Middle frontal gyrus (tissue), 1 donor: ENCODE results near the gene RAB11FIP4.

Source experiments
- DNase-seq: peaks from one replicate; pipeline ENCODE4 v3.0.0-alpha.2; 2015; ENCODE audit warnings: low spot score; ENCODE audit errors: extremely low spot score

Gene RAB11FIP4

DNA sequence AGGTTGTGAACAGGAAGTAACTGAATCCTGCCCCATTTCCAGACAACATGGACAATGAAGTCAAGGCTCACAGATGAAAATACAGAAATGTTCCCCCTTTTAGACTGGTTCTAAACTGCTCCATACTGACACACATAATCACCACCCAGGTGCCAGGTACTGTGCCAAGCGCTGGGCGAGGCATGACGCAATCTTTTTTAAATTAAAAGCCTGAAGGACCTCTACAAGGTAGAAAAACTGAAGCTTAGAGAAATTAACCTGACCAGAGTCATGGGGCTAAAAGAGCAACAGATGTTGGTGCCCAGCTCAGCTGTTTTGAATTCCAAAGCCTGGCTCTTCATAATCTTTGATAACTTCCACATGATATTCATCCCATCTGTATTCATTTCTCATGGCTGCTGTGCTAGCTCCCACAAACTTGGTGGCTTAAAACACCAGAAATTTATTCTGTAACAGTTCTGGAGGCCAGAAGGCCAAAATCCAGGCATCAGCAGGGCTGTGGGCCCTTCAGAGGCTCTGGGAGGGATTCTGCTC lies 4.9 kb upstream of the RAB11FIP4 start:
- no peak for DNase-seq

DNA sequence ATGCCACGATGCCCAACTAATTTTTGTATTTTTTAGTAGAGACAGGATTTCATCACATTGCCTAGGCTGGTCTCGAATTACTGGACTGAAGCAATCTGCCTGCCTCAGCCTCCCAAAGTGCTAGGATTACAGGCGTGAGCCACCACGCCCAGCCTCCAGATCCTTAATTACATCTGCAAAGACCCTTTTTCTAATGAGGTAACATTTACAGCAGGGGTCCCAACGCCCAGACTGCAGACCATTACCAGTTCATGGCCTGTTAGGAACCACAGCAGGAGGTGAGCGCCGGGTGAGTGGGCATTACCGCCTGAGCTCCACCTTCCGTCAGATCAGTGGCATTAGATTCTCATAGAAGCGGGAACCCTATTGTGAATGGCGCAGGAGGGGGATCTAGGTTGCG lies 4.0 kb upstream of the RAB11FIP4 start:
- no peak for DNase-seq

- DNase-seq: no peak
Measured at GRCh38 chr17:31388351-31388750, 3.1 kb upstream of the RAB11FIP4 start.

DNA sequence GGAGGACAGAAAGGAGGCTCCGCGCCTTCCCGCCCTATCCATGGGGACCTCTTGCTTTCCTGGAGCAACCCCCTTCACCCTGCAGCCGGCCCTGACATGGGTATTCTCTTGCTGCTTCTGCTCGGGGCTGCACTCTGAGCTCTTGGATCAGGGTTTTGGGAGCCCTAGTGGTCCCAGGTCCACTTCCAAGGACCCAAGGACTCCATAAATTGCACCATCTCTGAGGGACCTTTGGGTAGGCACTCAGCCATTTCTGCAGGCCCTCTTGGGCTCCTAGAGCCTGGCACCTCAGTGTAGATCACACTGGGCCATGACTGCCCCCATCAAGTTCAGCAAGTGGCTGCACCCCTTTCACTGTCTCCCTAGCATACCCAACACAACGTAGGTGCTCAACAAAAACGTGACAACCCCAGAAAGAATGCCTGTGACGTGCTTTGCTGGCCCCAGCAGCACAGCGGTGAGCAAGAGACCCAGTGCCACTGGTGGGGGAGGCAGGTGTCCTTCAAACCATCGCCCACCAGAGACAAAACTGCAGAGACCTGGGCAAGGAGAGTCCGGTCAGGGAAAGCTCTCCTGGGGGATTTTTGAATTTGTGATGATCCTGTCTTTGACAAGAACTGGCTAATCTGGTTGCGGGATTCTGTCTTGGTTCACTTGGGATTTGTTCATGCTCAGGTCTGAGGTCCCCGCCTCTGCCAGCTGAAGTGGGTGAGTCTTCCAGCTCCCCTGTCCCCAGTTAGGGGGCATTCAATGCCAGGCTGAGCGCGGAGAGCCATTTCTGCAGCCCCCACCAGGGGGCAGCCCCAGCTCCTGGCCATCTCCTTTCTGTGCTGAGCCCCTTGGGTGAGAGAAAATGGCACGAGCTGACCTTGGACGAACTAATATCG lies 2.5 kb upstream of the RAB11FIP4 start:
- no peak for DNase-seq

DNA sequence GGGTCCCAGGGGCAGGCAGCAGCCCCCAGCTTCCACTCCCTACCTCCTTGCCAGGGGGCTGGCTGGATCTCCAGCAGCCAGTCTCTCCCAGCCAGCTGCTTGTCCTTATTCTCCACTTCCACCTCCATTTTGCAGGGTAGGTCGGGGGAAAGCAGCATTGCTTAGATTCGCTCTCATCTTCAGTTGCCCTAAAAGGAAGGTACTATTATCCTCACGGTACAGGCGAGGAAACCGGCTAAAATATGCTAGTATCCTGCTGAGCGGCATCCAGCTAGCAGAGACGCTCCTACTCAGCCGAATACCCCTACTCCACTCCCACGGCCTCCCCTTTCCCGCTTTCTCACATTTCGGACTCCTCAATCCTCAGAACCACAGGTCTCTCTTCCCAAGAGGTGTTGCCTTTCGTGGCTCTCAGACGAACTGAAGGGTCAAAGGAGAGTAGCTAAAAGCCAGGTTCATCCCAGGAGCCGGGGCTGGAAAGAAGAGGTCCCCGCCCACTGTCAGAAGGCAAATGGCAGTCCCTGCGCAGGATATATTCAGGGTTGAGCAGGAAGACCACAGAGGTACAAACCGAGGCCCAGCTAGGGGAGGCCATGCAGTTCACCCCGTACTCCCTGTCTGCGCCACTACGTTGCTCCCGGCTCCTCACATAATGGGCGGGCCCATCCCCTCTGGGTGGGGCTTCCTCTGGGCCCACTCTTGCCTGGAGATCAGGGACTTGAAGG lies 1.7 kb upstream of the RAB11FIP4 start:
- no peak for DNase-seq

GRCh38 chr17:31390426-31390747 lies 1.1 kb upstream of the RAB11FIP4 start:
- DNase-seq: no peak

GRCh38 chr17:31390748-31391495 lies 553 bp upstream of the RAB11FIP4 start:
- no peak for DNase-seq

- DNase-seq: no peak
Measured at GRCh38 chr17:31392002-31392855, 754 bp downstream of the RAB11FIP4 start.

- no peak for DNase-seq
Measured at GRCh38 chr17:31392856-31393748, 1.6 kb downstream of the RAB11FIP4 start.

DNA sequence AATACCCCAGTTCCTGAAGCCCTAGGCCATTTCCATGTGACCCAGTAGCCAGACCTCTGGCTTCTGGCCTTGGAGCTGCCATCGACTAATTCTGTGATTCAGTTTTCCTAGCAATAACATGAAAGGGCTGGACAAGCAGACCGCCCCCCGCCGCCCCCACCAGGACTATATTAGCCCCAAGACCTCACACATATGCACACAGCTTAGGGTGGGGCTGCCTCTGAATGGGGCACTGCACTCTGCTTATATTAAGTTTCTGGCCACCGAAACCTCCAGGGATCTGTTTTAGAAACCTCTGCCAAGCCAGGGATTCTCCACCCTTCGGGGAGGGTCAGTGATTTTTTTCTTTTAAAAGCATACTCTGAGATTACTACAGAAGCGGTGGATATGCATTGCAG lies 2.3 kb downstream of the RAB11FIP4 start:
- DNase-seq: no peak

DNA sequence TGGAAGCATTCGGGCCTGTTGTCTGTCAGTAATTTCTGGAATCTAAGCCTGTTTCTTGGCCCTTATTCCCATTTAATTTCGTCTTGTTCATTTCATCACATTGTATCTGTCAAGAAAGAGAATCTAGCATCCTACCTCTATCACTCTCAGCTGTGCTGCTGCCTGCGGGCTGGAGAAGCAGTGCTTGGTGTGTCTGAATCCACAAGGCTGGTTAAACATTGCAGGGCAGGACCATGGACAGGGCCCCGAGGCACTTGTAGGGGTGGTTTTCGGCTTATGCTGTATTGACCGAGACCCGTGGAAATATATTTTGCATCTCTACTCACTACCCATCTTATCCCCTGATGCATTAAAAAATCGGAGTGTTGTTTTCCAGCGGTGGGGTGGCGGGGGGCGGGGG lies 3.1 kb downstream of the RAB11FIP4 start:
- DNase-seq: no peak

DNA sequence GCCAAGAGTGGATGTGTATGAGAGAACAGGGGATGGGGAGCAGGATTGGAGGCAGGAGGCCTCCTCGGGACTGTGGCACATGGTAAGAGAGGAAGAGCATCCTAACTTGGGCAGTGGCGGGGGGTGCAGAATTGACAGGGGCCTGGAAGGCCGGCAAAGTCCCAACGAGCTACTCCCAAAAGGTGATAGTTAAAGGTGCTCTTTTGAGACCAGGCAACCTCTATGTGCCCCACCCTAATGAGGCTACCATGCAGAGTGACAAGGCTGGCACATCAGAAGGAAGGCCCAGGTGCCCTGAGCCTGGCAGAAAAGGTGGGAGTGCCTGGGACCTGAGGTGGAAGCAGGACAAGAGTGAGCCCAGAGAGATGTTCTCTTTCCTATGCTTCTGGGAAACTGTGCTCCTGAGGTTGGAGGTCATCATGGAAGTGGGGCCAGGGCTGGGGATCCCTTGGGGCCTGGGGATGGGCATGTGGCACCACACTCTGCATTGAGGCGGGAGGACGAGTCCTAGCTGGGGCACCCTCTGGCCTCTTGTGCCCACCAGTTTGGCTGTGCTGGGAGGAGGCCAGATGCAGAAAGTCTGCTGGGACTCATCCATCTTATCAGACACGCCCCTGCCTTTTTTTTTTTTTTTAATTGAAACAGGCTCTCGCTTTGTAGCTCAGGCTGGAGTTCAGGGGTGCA lies 5.9 kb downstream of the RAB11FIP4 start:
- DNase-seq: no peak

GRCh38 chr17:31398381-31399311 lies 7.2 kb downstream of the RAB11FIP4 start:
- no peak for DNase-seq

GRCh38 chr17:31400481-31400950 lies 9.0 kb downstream of the RAB11FIP4 start:
- DNase-seq: no peak

DNA sequence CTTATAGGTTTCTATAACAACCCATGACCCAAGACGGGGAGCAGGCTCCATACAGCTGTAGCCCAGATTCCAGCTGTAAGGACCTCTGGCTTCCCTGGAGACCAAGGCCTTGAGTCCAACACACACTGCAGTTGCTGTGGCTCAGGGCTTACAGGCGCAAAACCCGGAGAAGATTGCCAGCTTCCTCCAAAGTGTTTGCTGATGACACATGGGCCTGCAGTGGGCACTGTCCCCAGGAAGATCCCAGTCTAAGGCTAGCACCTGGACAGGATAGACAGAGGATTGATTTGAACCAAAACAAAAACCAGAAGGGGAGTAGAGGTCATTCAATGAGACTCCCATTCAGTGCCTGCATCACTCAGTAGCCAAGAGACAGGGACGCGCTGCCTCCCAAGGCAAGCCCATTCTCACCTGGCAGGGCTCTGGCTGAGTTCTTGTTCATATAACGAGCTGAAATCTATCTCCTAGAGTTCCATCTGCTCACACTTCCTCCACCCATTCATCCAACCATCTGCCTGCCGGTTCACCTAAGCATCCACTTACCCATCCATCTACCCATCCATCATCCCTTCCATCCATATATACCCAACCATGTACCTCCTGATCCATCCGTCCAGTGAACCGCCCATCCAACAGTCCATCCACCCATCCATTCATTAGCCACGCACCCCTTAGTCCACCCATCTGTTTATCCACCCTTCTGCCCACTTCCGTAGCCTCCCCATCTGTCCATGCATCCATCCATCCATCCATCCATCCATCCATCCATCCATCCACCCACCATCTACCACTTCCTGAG lies 10.2 kb downstream of the RAB11FIP4 start:
- no peak for DNase-seq

- no peak for DNase-seq
Measured at GRCh38 chr17:31404028-31404949, 12.8 kb downstream of the RAB11FIP4 start.
